ENCODE results near the gene OS9.
"Not testable (repeated sequence)": the region's sequence is repeated elsewhere in the genome, so short reads cannot be mapped to it uniquely, and the experiment has no call there.

OS9 gene, protein sequence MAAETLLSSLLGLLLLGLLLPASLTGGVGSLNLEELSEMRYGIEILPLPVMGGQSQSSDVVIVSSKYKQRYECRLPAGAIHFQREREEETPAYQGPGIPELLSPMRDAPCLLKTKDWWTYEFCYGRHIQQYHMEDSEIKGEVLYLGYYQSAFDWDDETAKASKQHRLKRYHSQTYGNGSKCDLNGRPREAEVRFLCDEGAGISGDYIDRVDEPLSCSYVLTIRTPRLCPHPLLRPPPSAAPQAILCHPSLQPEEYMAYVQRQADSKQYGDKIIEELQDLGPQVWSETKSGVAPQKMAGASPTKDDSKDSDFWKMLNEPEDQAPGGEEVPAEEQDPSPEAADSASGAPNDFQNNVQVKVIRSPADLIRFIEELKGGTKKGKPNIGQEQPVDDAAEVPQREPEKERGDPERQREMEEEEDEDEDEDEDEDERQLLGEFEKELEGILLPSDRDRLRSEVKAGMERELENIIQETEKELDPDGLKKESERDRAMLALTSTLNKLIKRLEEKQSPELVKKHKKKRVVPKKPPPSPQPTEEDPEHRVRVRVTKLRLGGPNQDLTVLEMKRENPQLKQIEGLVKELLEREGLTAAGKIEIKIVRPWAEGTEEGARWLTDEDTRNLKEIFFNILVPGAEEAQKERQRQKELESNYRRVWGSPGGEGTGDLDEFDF

DNA sequence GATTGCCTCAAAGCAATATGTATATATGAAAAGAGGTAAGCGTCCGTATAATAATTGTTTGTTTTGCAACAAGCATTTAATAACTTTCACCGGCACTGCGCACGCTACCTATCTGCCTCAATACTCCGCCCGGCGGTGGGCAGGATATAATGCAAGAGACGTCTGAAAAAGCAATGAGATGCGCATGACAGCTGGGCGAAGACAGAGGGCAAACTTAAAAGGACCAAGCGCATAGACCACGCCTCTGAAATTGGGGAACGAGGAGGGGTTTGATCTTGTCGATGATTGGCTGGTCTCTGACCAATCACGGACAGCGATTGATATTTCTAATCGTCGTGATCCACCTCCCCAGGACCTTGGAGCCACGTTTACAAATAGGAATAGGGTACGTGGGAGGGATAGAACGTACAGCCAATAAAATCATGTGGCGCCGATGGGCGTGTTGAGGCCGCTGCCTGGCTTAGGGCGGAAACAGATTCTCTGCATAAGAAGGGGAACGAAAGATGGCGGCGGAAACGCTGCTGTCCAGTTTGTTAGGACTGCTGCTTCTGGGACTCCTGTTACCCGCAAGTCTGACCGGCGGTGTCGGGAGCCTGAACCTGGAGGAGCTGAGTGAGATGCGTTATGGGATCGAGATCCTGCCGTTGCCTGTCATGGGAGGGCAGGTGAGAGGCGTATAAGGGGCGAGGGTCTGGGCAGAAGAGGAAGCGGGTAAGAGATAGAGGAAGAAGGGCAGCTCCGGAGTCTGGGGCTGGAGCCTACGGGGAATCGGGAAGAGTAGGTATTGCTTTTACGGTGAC is at the start of gene OS9:
OS9 (plus strand) TSS at position 474 of the 800 bp plus-strand sequence; CDS start at position 504, 30 bp downstream.
- DNase-seq = peak; percentile 100

DNA sequence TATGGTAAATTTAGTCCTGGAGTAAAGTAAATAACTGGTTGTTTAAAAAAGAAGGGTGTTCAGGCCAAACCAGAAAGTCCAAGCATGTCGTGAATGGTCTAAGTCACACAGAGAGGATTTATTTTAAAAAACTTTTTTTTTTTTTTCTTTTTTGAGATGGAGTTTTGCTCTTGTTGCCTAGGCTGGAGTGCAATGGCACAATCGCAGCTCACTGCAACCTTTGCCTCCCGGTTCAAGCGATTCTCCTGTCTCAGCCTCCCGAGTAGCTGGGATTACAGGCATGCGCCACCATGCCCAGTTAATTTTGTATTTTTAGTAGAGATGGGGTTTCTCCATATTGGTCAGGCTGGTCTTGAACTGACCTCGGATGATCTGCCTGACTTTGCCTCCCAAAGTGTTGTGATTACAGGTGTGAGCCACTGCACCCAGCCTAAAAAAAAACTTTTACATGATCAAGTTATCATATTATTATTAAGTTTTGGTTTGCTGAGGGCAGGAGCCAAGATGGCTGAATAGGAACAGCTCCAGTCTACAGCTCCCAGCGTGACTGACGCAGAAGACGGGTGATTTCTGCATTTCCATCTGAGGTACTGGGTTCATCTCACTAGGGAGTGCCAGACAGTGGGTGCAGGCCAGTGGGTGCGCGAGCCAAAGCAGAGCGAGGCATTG is 47.8 kb upstream of the OS9 start:
- DNase-seq = not testable (repeated sequence)

- DNase-seq = not testable (repeated sequence)
Observed at GRCh38 chr12:57646659-57647049, 47.3 kb upstream of the OS9 start.

GRCh38 chr12:57654042-57654441 is 39.9 kb upstream of the OS9 start:
- DNase-seq = no peak

- no peak for DNase-seq
Observed at GRCh38 chr12:57655541-57656240, 38.2 kb upstream of the OS9 start.

GRCh38 chr12:57656408-57656807 is 37.5 kb upstream of the OS9 start:
- DNase-seq = not testable (repeated sequence)

- no peak for DNase-seq
Observed at GRCh38 chr12:57657744-57658143, 36.2 kb upstream of the OS9 start.

DNA sequence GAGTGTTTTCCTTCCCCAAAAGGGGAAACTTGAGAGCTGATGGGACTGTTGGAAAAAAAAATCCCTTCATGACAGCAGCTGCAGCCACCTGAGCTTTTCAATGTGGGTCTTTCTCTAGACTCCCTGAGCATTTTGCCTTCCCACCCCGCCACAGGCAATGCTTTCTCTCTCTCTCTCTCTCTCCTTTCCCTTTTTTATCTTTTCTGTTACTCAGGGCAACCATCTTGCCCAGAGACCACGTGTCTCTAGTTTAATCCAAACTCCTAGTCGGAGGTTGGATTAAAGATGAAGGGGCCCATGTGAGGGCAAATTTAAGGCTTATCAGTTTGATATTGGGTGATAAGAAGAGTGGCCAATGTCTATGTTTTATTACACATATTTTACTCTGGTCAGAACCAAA is 35.0 kb upstream of the OS9 start:
- no peak for DNase-seq

- DNase-seq = no peak
Observed at GRCh38 chr12:57661376-57661775, 32.6 kb upstream of the OS9 start.

- DNase-seq = not testable (repeated sequence)
Observed at GRCh38 chr12:57665066-57665820, 28.7 kb upstream of the OS9 start.

GRCh38 chr12:57666897-57667296 is 27.0 kb upstream of the OS9 start:
- DNase-seq = no peak

DNA sequence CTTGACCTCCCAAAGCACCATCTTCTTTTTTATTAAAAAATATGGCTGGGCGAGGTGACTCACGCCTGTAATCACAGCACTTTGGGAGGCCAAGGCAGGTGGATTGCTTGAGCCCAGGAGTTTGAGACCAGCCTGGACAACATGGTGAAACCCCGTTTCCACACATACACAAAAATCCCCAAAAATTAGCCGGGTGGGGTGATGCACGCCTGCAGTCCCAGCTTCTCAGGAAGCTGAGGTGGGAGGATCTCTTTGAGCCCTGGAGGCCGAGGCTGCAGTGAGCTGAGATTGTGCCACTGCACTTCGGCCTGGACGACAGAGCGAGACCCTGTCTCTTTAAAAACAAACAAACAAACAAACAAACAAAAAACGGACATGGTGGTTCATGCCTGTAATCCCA is 24.2 kb upstream of the OS9 start:
- not testable (repeated sequence) for DNase-seq

GRCh38 chr12:57671811-57672210 is 22.1 kb upstream of the OS9 start:
- not testable (repeated sequence) for DNase-seq

DNA sequence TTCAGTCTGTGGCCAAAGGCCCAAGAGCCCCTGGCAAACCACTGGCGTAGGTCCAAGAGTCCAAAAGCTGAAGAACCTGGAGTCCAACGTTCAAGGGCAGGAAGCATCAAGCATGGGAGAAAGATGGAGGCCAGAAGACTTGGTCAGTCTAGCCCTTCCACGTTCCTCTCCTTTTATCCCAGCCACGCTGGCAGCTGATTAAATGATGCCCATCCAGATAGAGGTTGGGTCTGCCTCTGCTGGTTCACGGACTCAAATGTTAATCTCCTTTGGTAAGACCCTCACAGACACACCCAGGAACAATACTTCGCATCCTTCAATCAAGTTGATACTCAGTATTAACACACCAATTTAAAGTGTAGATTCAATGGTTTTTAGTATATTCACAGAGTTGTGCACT is 21.1 kb upstream of the OS9 start:
- no peak for DNase-seq

DNA sequence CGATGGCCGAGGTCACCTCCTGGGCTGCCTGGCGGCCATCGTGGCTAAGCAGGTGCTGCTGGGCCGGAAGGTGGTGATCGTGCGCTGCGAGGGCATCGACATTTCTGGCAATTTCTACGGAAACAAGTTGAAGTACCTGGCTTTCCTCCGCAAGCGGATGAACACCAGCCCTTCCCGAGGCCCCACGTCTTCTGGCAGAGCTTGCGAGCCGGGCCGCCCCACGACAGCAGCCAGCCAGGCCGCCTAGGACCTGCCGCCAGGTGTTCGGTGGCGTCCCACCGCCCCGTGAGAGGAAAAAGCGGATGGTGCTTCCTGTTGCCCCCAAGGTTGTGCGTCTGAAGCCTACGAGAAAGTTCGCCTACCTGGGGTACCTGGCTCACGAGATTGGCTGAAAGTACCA is 19.2 kb upstream of the OS9 start:
- DNase-seq = no peak

DNA sequence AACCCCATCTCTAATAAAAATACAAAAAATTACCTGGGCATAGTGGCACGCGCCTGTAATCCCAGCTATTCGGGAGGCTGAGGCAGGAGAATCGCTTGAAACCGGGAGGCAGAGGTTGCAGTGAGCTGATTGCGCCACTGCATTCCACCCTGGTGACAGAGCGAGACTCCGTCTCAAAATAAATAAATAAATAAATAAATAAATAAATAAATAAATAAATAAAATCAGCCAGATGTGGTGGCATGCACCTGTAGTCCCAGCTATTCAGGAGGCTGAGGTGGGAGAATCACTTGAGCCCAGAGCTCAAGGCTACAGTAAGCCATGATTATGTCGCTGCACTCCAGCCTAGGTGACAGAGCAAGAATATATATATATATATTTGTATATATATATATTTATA is 16.0 kb upstream of the OS9 start:
- not testable (repeated sequence) for DNase-seq

DNA sequence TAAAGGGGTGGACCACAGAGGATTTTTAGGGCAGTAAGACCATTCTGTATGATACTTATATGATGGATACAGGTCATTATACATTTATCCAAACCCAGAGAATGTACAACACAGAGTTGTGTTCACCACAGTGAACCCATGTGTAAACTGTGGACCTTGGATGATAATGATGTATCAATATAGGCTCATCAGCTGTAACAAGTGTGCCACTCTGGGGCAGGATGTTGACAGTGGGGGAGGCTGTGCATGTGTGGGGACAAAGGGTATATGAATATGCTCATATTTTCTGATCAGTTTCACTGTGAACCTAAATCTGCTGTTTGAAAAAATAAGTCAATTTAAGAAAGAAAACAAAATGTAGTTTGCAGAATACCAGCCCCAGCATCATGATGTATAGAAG is 14.2 kb upstream of the OS9 start:
- DNase-seq = no peak

GRCh38 chr12:57687862-57688261 is 6.1 kb upstream of the OS9 start:
- no peak for DNase-seq

GRCh38 chr12:57688931-57689330 is 5.0 kb upstream of the OS9 start:
- no peak for DNase-seq

DNA sequence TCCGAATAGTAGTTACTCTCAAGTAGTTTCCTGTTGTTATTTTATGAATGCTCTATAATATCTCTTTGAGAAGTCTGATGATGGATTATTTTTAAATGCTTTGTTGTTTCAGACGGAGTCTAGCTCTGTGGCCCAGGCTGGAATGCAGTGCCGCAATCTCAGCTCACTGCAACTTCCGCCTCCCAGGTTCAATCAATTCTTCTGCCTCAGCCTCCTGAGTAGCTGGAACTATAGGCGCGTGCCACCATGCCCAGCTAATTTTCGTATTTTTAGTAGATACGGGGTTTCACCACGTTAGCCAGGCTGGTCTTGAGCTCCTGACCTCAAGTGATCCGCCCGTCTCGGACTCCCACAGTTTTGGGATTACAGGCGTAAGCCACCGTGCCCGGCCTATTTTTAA is 1.4 kb upstream of the OS9 start:
- no peak for DNase-seq

GRCh38 chr12:57693317-57693658 is 644 bp upstream of the OS9 start:
- no peak for DNase-seq

All from amniotic stem cell (primary cell).